ENCODE measurements around the gene IFNB1.

Gene IFNB1

DNA sequence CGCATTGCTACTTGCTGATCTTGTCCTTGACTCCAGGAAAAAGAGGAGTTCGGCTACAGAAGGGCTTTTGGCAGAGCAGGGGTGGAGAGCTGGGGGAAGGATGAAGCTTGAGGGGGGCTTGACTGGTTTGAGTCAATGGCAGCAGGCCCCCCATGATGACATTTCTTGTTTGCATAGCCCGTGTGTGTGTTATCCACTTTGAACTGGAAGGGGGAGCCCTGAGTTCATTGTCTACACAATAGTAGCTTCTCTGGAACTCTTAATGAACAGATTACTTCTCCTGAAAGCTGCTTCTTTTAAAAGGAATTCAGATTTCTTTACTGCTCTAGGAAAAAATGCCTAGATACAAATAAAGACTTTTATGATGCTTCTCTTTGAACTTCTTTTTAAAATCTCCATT, 2.3 kb downstream of the IFNB1 start:
- TF ChIP-seq, protein P1, sequence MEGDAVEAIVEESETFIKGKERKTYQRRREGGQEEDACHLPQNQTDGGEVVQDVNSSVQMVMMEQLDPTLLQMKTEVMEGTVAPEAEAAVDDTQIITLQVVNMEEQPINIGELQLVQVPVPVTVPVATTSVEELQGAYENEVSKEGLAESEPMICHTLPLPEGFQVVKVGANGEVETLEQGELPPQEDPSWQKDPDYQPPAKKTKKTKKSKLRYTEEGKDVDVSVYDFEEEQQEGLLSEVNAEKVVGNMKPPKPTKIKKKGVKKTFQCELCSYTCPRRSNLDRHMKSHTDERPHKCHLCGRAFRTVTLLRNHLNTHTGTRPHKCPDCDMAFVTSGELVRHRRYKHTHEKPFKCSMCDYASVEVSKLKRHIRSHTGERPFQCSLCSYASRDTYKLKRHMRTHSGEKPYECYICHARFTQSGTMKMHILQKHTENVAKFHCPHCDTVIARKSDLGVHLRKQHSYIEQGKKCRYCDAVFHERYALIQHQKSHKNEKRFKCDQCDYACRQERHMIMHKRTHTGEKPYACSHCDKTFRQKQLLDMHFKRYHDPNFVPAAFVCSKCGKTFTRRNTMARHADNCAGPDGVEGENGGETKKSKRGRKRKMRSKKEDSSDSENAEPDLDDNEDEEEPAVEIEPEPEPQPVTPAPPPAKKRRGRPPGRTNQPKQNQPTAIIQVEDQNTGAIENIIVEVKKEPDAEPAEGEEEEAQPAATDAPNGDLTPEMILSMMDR (IDR thresholded peaks at IDR 0.05; ENCODE audit: low read depth, low read length, poor library complexity, severe bottlenecking): no peak
- no peak for TF ChIP-seq EZH2phosphoT487 (IDR thresholded peaks at IDR 0.05; ENCODE audit: borderline replicate concordance, low read length)
- H3K36me3 ChIP-seq (ENCODE audit: control insufficient read depth, low read length): no peaks in the 10 kb centered on the region
- no peaks in the 10 kb centered on the region for H3K9me2 ChIP-seq (replicated peaks; ENCODE audit: control insufficient read depth, low read length)
- no peak overlapping the region for H3K27ac ChIP-seq (ENCODE audit: low read depth, low read length)
- no peak overlapping the region for H3K4me3 ChIP-seq (ENCODE audit: low read length)
- H3K4me1 ChIP-seq (ENCODE audit: control insufficient read depth, low read length): peaks cover 15% of the 10 kb centered on the region
- H3K9me3 ChIP-seq (ENCODE audit: control insufficient read depth, insufficient read depth, low read length): no peaks in the 10 kb centered on the region
- no peaks in the 10 kb centered on the region for H3F3A ChIP-seq (ENCODE audit: control insufficient read depth, insufficient read depth)
- no peak overlapping the region for H3K4me2 ChIP-seq (ENCODE audit: low read length)
- no peaks in the 10 kb centered on the region for H3K79me2 ChIP-seq (ENCODE audit: control insufficient read depth, low read length)
- no peaks in the 10 kb centered on the region for H3K27me3 ChIP-seq (ENCODE audit: control insufficient read depth, low read length)
- H4K20me1 ChIP-seq (ENCODE audit: control insufficient read depth, insufficient read depth, low read depth, low read length): no peaks in the 10 kb centered on the region

DNA sequence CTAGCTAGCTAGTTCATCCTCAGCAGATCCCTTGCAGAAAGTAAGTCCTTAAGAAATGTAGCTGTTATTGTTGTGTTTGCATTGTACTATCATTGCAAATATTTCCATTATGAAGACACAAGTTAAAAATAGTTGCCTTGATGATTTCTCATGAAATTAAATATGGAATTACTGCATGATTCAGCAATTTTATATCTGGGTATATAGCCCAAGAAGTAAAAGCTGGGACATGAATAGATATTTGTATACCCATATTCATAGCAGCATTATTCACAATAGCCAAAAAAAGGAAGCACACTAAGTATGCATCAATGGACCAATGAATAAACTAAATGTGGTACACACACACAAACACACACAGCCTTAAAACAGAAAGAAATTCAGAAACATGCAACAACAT, 6.8 kb downstream of the IFNB1 start:
- no peak for TF ChIP-seq EZH2phosphoT487 (IDR thresholded peaks at IDR 0.05; ENCODE audit: borderline replicate concordance, low read length)
- TF ChIP-seq, protein P1 (IDR thresholded peaks at IDR 0.05; ENCODE audit: low read depth, low read length, poor library complexity, severe bottlenecking): no peak
- Histone ChIP-seq H3K9me2 (replicated peaks; ENCODE audit: control insufficient read depth, low read length) (no peaks in the 10 kb centered on the region), H3K4me1 (ENCODE audit: control insufficient read depth, low read length) (no peaks in the 10 kb centered on the region), H3K79me2 (ENCODE audit: control insufficient read depth, low read length) (no peaks in the 10 kb centered on the region), H3K27me3 (ENCODE audit: control insufficient read depth, low read length) (no peaks in the 10 kb centered on the region), H3K27ac (ENCODE audit: low read depth, low read length) (no peak overlapping the region), H3K9me3 (ENCODE audit: control insufficient read depth, insufficient read depth, low read length) (no peaks in the 10 kb centered on the region), H3K36me3 (ENCODE audit: control insufficient read depth, low read length) (no peaks in the 10 kb centered on the region), H3K4me2 (ENCODE audit: low read length) (no peak overlapping the region), H3K4me3 (ENCODE audit: low read length) (no peak overlapping the region), H3F3A (ENCODE audit: control insufficient read depth, insufficient read depth) (no peaks in the 10 kb centered on the region), H4K20me1 (ENCODE audit: control insufficient read depth, insufficient read depth, low read depth, low read length) (no peaks in the 10 kb centered on the region)

DNA sequence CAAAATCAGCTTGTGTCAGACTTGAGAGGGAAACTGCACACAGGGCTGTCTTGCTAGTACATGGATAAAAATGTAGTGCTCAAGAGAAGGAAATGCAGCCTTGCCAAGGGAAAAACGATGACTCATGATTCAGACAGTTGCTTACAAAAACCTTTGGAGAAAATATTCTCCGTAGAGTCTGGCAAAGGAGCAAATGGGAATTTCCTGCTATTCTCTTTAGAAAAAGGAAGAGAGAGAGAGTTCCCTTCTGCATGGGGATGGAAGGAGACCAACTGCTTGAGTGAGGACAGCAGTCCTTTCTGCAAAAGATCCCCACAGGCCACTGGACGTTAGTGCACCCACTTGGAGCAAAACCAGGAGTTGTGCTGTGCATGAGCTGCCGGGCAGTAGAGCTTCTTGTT, 7.6 kb downstream of the IFNB1 start:
- Histone ChIP-seq H3K27ac (ENCODE audit: low read depth, low read length) (no peak overlapping the region), H3K4me3 (ENCODE audit: low read length) (no peak overlapping the region), H3K4me1 (ENCODE audit: control insufficient read depth, low read length) (no peaks in the 10 kb centered on the region), H3K4me2 (ENCODE audit: low read length) (no peak overlapping the region), H4K20me1 (ENCODE audit: control insufficient read depth, insufficient read depth, low read depth, low read length) (no peaks in the 10 kb centered on the region), H3K79me2 (ENCODE audit: control insufficient read depth, low read length) (no peaks in the 10 kb centered on the region), H3K9me3 (ENCODE audit: control insufficient read depth, insufficient read depth, low read length) (no peaks in the 10 kb centered on the region), H3K27me3 (ENCODE audit: control insufficient read depth, low read length) (no peaks in the 10 kb centered on the region), H3K9me2 (replicated peaks; ENCODE audit: control insufficient read depth, low read length) (no peaks in the 10 kb centered on the region), H3K36me3 (ENCODE audit: control insufficient read depth, low read length) (no peaks in the 10 kb centered on the region), H3F3A (ENCODE audit: control insufficient read depth, insufficient read depth) (no peaks in the 10 kb centered on the region)
- TF ChIP-seq EZH2phosphoT487 (IDR thresholded peaks at IDR 0.05; ENCODE audit: borderline replicate concordance, low read length): no peak
- TF ChIP-seq, protein P1 (IDR thresholded peaks at IDR 0.05; ENCODE audit: low read depth, low read length, poor library complexity, severe bottlenecking): no peak

Data from DOHH2 (cell line).